Body of pancreas (tissue), 4 donors: ENCODE data around the gene IFNAR1.

Experiments used
- POLR2A ChIP-seq, 3 donors: fragments of 450-650 bp; IDR thresholded peaks; one replicate each; pipeline ENCODE4 v1.6.1; 2016; ENCODE audit warnings: antibody characterized with exemption in 3 of 3, mild to moderate bottlenecking in 2 of 3
- TF ChIP-seq, protein P1 (sequence below), 7 experiments: fragments of 450-650 bp in 4 of 7; fragments of 200-600 bp in 3 of 7; sonication (generic) in 3 of 7; IDR thresholded peaks; one replicate each; pipeline ENCODE4 v1.5.1; 2016 to 2019; ENCODE audit warnings: antibody characterized with exemption in 7 of 7

DNA sequence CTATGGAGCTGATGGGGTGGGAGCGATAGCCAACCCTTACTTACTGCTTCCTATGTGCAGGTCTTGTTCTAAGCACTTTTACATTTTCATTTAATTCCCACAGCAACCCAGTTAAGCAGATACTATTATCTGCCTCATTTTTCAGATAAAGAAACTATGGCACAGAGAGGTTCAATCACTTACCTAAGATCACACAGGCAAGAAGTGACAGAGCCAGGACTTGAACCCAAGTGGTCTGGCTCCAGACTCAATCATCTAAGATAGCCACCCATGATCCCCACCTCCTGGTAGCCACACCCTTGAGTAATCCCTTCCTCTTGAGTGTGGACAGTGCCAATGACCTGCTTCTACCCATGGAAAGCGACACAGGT is 23.2 kb upstream of the IFNAR1 start:
- TF ChIP-seq, protein P1, sequence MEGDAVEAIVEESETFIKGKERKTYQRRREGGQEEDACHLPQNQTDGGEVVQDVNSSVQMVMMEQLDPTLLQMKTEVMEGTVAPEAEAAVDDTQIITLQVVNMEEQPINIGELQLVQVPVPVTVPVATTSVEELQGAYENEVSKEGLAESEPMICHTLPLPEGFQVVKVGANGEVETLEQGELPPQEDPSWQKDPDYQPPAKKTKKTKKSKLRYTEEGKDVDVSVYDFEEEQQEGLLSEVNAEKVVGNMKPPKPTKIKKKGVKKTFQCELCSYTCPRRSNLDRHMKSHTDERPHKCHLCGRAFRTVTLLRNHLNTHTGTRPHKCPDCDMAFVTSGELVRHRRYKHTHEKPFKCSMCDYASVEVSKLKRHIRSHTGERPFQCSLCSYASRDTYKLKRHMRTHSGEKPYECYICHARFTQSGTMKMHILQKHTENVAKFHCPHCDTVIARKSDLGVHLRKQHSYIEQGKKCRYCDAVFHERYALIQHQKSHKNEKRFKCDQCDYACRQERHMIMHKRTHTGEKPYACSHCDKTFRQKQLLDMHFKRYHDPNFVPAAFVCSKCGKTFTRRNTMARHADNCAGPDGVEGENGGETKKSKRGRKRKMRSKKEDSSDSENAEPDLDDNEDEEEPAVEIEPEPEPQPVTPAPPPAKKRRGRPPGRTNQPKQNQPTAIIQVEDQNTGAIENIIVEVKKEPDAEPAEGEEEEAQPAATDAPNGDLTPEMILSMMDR (IDR thresholded peaks at IDR 0.05), result no peak
- no peak for TF ChIP-seq POLR2A (IDR thresholded peaks at IDR 0.05)
